HL-60 (cell line): ENCODE data around the gene B4GALNT4.

ENCODE experiments used
- POLR2AphosphoS5 ChIP-seq: IDR thresholded peaks from 2 replicates; pipeline ENCODE4 v1.6.1; 2012; ENCODE audit warnings: low read depth
- SPI1 ChIP-seq: IDR thresholded peaks from 2 replicates; pipeline ENCODE4 v1.6.1; 2012; ENCODE audit warnings: low read depth, mild to moderate bottlenecking, borderline replicate concordance
- TF ChIP-seq, protein P1 (sequence below): IDR thresholded peaks from one replicate; pipeline ENCODE4 v1.5.1; 2011; ENCODE audit warnings: low read length, control low read depth, inconsistent platforms; ENCODE audit not compliant: insufficient read depth

DNA sequence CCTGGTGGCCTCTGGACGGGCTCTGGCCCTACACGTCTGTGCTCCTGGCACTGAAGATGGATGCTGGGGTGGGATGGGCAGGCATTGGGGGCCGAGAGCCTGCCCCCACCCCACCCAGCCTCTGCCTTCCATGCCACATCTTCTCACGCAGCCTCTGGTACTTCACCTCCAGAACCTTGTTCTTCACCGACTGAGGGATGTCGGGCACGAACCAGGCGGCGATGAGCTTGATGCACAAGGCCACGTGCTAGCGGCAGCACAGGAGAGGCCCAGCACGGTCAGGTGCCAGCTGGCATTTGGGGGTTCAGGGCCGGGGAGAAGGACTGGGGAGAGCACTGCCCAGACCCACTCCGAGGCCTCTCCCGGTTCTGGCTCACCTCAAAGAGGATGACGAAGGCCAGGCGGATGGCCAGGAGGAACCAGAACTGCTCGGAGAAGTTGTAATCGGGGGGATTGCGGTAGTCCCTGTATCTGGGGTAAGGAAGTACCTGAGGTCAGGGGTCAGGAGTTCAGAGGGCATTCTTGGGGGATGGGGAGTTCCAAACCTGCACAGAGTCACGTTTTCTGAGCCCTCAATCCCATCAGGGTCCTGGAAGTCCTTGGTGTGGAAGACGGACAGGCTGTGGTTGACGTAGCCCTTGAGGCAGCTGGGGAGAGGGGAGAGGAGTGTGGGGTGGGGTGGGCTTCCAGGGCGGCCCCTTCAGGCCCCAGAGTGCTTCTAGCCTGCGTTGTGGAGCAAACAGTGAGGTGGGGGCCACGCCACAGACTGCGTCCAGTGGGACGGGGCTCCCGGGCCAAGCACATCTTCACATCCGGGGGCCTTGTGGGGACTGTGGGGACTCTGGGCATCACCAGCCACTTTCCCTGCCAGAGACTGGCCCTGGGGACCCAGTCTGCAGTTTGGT is 49.3 kb downstream of the B4GALNT4 start:
- TF ChIP-seq, protein P1, sequence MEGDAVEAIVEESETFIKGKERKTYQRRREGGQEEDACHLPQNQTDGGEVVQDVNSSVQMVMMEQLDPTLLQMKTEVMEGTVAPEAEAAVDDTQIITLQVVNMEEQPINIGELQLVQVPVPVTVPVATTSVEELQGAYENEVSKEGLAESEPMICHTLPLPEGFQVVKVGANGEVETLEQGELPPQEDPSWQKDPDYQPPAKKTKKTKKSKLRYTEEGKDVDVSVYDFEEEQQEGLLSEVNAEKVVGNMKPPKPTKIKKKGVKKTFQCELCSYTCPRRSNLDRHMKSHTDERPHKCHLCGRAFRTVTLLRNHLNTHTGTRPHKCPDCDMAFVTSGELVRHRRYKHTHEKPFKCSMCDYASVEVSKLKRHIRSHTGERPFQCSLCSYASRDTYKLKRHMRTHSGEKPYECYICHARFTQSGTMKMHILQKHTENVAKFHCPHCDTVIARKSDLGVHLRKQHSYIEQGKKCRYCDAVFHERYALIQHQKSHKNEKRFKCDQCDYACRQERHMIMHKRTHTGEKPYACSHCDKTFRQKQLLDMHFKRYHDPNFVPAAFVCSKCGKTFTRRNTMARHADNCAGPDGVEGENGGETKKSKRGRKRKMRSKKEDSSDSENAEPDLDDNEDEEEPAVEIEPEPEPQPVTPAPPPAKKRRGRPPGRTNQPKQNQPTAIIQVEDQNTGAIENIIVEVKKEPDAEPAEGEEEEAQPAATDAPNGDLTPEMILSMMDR = no peak
- TF ChIP-seq POLR2AphosphoS5 (no peak), SPI1 (no peak)
